Measurements from ENCODE around the gene SH3RF3. TPM values are rescaled to one million over a fixed set of nuclear protein-coding genes. Genes with fewer than 3 reads are reported as not detected.
A peak's percentile ranks its signal among the peaks of the same experiment; 100 is the strongest.

Gene SH3RF3
- total and polyA plus RNA-seq, 10 of the 15 experiments (the other 5 are each of a cell fraction or from before 2014, with no cell fraction given): 0.08 to 8.8 (median 2.3) TPM

DNA sequence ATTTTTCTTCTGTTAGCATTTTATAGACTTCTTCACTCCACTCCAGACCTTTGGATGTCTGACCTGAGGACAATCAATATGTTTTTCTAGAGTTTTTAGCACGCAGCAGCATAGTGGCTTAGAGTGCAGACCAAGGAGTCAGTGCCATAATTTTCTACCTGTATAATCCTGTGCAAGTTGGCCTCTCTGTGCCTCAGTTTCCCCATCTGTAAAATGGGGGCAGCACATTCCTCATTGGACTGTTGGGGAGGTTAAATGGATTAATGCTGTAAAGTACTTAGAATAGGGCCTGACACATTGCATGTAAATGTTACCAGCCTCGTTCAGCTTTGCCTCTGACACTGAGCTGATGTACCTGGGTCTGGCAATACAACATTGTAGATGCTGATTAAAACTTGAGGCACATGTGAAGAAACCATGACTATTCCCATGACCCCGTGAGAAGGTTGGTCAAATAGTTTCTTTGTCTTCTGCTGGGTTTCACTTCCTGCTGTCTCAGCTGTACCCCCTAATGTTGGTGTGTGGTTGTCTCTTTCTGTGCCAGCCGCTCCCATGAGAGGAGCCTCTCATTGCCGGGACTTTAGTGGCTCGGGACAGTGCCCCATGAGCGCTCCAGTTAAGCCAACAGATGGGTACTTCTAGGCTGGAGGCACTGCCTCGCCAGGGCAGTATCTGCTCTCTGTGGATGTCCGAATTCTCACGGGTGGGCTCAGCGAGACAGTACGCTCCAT is 125.3 kb downstream of the SH3RF3 start (continued):
- TF ChIP-seq, protein P1, sequence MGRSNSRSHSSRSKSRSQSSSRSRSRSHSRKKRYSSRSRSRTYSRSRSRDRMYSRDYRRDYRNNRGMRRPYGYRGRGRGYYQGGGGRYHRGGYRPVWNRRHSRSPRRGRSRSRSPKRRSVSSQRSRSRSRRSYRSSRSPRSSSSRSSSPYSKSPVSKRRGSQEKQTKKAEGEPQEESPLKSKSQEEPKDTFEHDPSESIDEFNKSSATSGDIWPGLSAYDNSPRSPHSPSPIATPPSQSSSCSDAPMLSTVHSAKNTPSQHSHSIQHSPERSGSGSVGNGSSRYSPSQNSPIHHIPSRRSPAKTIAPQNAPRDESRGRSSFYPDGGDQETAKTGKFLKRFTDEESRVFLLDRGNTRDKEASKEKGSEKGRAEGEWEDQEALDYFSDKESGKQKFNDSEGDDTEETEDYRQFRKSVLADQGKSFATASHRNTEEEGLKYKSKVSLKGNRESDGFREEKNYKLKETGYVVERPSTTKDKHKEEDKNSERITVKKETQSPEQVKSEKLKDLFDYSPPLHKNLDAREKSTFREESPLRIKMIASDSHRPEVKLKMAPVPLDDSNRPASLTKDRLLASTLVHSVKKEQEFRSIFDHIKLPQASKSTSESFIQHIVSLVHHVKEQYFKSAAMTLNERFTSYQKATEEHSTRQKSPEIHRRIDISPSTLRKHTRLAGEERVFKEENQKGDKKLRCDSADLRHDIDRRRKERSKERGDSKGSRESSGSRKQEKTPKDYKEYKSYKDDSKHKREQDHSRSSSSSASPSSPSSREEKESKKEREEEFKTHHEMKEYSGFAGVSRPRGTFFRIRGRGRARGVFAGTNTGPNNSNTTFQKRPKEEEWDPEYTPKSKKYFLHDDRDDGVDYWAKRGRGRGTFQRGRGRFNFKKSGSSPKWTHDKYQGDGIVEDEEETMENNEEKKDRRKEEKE (IDR thresholded peaks at IDR 0.05): no peak
- TF ChIP-seq, protein P2, sequence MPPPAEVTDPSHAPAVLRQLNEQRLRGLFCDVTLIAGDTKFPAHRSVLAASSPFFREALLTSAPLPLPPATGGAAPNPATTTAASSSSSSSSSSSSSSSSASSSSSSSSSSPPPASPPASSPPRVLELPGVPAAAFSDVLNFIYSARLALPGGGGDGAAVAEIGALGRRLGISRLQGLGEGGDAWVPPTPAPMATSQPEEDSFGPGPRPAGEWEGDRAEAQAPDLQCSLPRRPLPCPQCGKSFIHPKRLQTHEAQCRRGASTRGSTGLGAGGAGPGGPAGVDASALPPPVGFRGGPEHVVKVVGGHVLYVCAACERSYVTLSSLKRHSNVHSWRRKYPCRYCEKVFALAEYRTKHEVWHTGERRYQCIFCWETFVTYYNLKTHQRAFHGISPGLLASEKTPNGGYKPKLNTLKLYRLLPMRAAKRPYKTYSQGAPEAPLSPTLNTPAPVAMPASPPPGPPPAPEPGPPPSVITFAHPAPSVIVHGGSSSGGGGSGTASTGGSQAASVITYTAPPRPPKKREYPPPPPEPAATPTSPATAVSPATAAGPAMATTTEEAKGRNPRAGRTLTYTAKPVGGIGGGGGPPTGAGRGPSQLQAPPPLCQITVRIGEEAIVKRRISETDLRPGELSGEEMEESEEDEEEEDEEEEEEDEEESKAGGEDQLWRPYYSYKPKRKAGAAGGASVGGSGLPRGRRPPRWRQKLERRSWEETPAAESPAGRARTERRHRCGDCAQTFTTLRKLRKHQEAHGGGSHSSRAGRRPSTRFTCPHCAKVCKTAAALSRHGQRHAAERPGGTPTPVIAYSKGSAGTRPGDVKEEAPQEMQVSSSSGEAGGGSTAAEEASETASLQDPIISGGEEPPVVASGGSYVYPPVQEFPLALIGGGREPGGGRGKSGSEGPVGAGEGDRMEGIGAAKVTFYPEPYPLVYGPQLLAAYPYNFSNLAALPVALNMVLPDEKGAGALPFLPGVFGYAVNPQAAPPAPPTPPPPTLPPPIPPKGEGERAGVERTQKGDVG (CRISPR knock-in tag; IDR thresholded peaks at IDR 0.05): no peak
- TF ChIP-seq BCL11A (IDR thresholded peaks at IDR 0.05; ENCODE audit: low read depth, low read length) (no peak), ZNF384 (IDR thresholded peaks at IDR 0.05; ENCODE audit: borderline replicate concordance, low read depth, low read length) (no peak), NFYA (IDR thresholded peaks at IDR 0.05; ENCODE audit: borderline replicate concordance, low read depth, low read length) (no peak), CHD2 (IDR thresholded peaks at IDR 0.05; ENCODE audit: borderline replicate concordance, low read depth, low read length) (0 out of 2 replicates have a peak, but pooled peaks have one; percentile 19), MEF2B (IDR thresholded peaks at IDR 0.05; ENCODE audit: partially characterized antibody, poor library complexity, severe bottlenecking) (peak; percentile 91), KLF5 (IDR thresholded peaks at IDR 0.05; ENCODE audit: partially characterized antibody) (no peak), EP300 (IDR thresholded peaks at IDR 0.05; ENCODE audit: borderline replicate concordance in 1 of 2, control insufficient read depth in 1 of 2, low read depth in 2 of 2, low read length in 2 of 2) (peak; percentile 23 to 27; a peak in 1 of 4 replicates), NR2C2 (IDR thresholded peaks at IDR 0.05; ENCODE audit: borderline replicate concordance, control insufficient read depth, insufficient read length, low read depth) (no peak), SRF (IDR thresholded peaks at IDR 0.05; ENCODE audit: low read depth in 2 of 2, low read length in 2 of 2) (no peak), NFIC (IDR thresholded peaks at IDR 0.05; ENCODE audit: low read depth, low read length) (peak; percentile 17; the same call in 1 of the 2 replicates), BACH1 (IDR thresholded peaks at IDR 0.05; ENCODE audit: borderline replicate concordance) (no peak), JUND (IDR thresholded peaks at IDR 0.05; ENCODE audit: low read depth, low read length) (no peak), FOXK2 (IDR thresholded peaks at IDR 0.05) (no peak), MYB (IDR thresholded peaks at IDR 0.05; ENCODE audit: borderline replicate concordance, low read depth, low read length) (no peak), EZH2 (IDR thresholded peaks at IDR 0.05; ENCODE audit: borderline replicate concordance, control insufficient read depth, low read depth, low read length) (no peak), FOS (IDR thresholded peaks at IDR 0.05; ENCODE audit: borderline replicate concordance, extremely low read depth, insufficient read length) (no peak), HDAC2 (IDR thresholded peaks at IDR 0.05) (no peak), NRF1 (conservative IDR thresholded peaks at IDR 0.05; ENCODE audit: low read depth, low read length) (no peak)
- TF ChIP-seq, protein P3, sequence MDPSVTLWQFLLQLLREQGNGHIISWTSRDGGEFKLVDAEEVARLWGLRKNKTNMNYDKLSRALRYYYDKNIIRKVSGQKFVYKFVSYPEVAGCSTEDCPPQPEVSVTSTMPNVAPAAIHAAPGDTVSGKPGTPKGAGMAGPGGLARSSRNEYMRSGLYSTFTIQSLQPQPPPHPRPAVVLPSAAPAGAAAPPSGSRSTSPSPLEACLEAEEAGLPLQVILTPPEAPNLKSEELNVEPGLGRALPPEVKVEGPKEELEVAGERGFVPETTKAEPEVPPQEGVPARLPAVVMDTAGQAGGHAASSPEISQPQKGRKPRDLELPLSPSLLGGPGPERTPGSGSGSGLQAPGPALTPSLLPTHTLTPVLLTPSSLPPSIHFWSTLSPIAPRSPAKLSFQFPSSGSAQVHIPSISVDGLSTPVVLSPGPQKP (IDR thresholded peaks at IDR 0.05; ENCODE audit: low read depth, low read length): no peak
- TF ChIP-seq, protein P4, sequence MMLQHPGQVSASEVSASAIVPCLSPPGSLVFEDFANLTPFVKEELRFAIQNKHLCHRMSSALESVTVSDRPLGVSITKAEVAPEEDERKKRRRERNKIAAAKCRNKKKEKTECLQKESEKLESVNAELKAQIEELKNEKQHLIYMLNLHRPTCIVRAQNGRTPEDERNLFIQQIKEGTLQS (IDR thresholded peaks at IDR 0.05; ENCODE audit: borderline replicate concordance, extremely low read depth, low read depth, low read length): no peak

All from GM12878 (cell line).